Endometrial microvascular endothelial cells (primary cell): ENCODE data around the gene APOC1. TPM values are rescaled to one million over a fixed set of nuclear protein-coding genes. Genes with fewer than 3 reads are reported as not detected.
"Not testable (repeated sequence)": the region's sequence is repeated elsewhere in the genome, so short reads cannot be mapped to it uniquely, and the experiment has no call there.

Experiments used
- in situ Hi-C: cut with HindIII; loops from 2 replicates; pipeline ENCODE4 v1.10.0; 2017; ENCODE audit warnings: low sequenced_read_pairs, low pct_unique_long_range_greater_than_20kb; ENCODE audit errors: inconsistent ontology term
- total RNA-seq: library from RNA; depleted of rRNA; stranded (reverse); fragments of >200 nt; gene quantifications from one replicate; pipeline ENCODE4 v1.2.3, GENCODE V29; 2015; ENCODE audit errors: inconsistent ontology term

APOC1 gene
- total RNA-seq, 1 donor from 2014 or later: not detected

GRCh38 chr19:44908074-44908835 is 6.2 kb upstream of the APOC1 start:
- in situ Hi-C loops: no loop called here

DNA sequence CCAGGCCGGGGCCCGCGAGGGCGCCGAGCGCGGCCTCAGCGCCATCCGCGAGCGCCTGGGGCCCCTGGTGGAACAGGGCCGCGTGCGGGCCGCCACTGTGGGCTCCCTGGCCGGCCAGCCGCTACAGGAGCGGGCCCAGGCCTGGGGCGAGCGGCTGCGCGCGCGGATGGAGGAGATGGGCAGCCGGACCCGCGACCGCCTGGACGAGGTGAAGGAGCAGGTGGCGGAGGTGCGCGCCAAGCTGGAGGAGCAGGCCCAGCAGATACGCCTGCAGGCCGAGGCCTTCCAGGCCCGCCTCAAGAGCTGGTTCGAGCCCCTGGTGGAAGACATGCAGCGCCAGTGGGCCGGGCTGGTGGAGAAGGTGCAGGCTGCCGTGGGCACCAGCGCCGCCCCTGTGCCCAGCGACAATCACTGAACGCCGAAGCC is 5.6 kb upstream of the APOC1 start:
- in situ Hi-C loops: no loop called here

- in situ Hi-C loops: no loop called here
These were observed 4.6 kb upstream of the APOC1 start for GRCh38 chr19:44909775-44910174.

DNA sequence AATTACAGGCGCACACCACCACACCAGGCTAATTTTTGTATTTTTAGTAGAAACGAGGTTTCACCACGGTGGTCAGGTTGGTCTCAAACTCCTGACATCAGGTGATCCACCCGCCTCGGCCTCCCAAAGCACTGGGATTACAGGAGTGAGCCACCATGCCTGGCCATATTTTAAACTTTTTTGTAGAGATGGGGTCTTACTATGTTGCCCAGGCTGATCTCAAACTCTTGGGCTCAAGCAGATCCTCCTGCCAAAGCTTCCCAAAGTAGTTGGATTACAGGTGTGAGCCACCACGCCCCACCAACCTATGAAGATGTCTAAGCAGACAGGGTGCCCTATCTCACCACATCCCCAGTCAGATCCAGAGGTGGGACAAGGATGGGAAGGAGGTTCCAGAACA is 2.5 kb upstream of the APOC1 start:
- in situ Hi-C loops: not testable (repeated sequence)

GRCh38 chr19:44912854-44913253 is 1.6 kb upstream of the APOC1 start:
- in situ Hi-C loops: no loop called here

DNA sequence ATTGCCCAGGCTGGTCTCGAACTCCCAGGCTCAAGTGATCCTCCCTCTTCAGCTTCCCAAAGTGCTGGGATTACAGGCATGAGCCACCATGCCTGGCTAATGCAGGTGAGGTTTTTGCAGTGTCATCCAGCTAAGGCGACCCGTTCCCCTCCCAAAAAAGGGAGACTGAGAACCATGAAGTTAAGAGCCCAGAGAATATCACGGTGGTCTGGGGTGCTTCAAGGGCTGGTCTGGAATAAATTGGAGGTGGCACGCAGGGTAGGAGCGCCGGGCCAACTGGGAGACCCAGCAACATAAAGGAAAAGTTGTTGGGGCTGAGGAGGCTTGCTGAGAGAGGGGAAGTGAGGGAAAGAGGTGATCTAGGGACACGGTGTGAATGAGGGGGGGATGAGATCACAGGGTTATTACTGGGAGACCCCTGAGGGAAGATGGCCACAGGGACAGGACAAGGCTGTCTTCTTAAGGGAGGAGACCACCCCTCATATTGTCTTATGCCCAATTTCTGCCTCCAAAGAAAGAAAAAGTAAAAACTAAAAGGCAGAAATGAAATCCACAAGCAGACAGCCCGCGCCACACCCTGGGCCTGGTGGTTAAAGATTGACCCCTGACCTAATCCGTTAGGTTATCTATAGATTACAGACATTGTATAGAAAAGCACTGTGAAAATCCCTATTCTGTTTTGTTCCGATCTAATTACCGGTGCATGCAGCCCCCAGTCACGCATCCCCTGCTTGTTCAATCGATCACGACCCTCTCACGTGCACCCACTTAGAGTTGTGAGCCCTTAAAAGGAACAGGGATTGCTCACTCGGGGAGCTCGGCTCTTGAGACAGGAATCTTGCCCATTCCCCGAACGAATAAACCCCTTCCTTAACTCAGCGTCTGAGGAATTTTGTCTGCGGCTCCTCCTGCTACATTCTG is 636 bp upstream of the APOC1 start:
- in situ Hi-C loops: not testable (repeated sequence)

DNA sequence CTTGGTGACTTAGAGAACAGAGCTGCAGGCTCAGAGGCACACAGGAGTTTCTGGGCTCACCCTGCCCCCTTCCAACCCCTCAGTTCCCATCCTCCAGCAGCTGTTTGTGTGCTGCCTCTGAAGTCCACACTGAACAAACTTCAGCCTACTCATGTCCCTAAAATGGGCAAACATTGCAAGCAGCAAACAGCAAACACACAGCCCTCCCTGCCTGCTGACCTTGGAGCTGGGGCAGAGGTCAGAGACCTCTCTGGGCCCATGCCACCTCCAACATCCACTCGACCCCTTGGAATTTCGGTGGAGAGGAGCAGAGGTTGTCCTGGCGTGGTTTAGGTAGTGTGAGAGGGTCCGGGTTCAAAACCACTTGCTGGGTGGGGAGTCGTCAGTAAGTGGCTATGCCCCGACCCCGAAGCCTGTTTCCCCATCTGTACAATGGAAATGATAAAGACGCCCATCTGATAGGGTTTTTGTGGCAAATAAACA is 9.9 kb downstream of the APOC1 start:
- in situ Hi-C loops: no loop called here

GRCh38 chr19:44925114-44925891 is 10.9 kb downstream of the APOC1 start:
- in situ Hi-C loops: no loop called here

- in situ Hi-C loops: not testable (repeated sequence)
These were observed 12.1 kb downstream of the APOC1 start for GRCh38 chr19:44926245-44927077.

- in situ Hi-C loops: no loop called here
These were observed 13.3 kb downstream of the APOC1 start for GRCh38 chr19:44927746-44928145.

DNA sequence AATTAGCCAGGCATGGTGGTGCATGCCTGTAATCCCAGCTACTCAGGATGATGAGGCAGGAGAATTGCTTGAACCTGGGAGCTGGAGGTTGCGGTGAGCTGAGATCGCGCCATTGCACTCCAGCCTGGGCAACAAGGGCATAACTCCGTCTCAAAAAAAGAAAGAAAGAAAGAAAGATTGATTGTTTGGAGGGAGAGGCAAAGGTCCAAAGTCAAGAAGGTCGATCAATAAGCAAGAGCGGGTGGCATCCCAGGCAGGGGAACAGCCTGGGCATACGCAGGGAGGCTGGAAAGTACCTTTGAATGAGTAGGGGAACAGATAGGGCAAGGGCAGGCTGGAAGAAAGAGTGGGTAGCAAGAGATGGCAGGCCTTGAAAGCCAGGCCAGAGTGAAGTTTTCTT is 15.7 kb downstream of the APOC1 start:
- in situ Hi-C loops: no loop called here

DNA sequence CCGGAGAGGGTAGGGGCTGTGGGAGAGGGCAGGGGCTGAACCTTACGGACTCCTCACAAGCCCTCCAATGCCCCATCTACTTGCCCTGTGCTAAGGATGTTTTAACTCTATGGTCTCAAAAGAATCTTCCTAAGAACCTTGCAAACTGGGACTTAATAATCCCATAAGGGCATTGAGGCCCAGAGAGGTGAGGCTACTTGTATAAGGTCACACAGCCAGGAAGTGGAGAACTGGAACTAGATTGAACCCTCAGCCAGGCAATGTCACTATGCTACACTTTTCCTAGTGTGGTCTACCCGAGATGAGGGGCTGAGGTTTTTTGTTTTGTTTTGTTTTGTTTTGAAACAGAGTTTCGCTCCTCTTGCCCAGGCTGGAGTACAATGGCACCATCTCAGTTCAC is 17.1 kb downstream of the APOC1 start:
- in situ Hi-C loops: no loop called here

DNA sequence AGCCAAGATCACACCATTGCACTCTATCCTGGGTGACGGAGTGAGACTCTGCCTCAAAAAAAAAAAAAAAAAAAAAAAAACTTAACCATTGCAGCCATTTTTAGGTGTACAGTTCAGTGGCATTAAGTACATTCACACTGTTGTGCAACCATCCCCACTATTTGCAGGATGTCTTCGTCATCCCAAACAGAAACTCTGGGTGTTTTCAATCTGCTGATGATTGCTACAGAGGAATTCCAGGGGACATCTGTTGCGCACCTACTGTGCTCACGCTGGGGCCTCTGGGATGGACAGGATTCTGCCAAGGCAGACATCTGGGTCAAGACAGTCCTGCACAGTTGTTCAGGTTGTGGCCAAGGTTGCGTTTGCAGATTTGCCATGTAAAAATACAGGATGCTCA is 25.3 kb downstream of the APOC1 start:
- in situ Hi-C loops: no loop called here

DNA sequence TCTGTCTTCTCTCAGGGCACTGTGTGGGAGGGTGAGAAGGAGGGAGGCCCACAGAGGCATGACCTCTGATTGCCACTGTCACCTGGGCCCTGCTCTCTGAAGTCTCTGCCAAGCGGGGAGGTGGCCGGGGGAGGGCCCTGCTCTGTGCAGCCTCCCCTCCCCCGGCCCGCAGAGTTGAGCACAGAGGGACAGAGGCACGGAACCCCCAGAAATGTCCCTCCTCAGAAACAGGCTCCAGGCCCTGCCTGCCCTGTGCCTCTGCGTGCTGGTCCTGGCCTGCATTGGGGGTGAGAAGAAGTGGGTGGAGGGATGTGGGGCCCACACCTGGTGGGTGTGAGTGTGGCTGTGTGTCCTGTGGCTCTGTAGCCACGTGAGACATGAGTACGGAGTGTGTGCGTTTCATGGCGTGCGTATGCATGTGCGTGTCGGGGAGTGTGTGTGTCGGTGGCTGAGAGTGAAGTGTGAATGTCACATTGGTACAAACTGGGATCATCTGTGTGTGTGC is 27.7 kb downstream of the APOC1 start, which contains the start of gene APOC4:
APOC4 (plus strand) TSS at position 171 of the 505 bp plus-strand sequence; CDS start at position 212, 41 bp downstream.
- in situ Hi-C loops: no loop called here

DNA sequence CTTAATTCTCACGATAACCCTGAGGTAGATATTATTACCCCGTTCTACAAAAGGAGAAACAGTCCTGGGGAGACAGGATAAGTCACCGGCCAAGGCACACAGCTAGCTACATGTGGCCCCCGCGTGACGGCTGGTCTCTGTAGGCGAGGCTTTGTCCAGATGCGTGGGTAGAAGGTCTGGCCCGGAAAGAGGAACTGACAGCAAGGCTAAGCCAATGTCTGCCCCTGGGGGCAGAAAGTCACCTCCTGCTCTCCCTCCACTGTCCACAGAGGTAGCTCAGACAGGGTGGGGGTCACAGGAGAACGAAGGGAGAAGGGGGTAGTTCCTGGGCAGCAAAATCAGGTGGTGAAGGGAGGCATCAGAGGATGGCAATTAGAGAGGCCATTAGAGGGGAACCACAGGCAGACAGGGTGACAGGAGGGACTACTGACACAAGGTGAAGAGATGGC is 29.4 kb downstream of the APOC1 start:
- in situ Hi-C loops: no loop called here

- in situ Hi-C loops: no loop called here
These were observed 32.7 kb downstream of the APOC1 start for GRCh38 chr19:44947041-44947581.

GRCh38 chr19:44948237-44948636 is 33.8 kb downstream of the APOC1 start:
- in situ Hi-C loops: no loop called here
